ENCODE data around the gene NRG2.

NRG2 gene

DNA sequence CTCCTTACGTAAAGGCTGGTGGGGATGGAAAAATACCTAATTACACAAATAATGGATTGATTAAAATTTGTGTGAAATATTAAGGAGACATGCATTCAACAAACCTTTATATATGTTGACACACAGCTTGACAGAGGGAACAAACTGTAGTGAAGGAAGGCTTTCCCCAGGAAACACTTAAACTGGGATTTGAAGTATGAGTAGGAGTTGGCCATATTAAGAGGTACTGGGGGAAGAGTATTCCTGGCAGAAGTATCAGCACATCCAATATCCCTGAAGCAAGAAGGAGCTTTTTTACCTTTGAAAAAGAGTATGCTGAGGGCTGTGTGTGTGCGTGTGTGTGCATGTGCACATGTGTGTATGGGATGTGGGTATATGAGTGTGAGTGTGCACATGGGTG, 136.4 kb downstream of the NRG2 start:
- H2BK5ac ChIP-seq (ENCODE audit: low read length) = no peak overlapping the region
- DNase-seq = no peak
- no peak overlapping the region for H4K8ac ChIP-seq (ENCODE audit: low read depth, low read length)
- no peaks in the 10 kb centered on the region for H3K79me1 ChIP-seq (ENCODE audit: low read length)
- H2AK5ac ChIP-seq (ENCODE audit: low read length) = no peak overlapping the region
- no peak overlapping the region for H3K18ac ChIP-seq (ENCODE audit: low read length)
- H4K5ac ChIP-seq (ENCODE audit: low read length) = no peak overlapping the region
- H3K27ac ChIP-seq (ENCODE audit: low read depth, low read length) = no peak overlapping the region
- no peak overlapping the region for H3K56ac ChIP-seq (ENCODE audit: low read length)
- WGBS (ENCODE audit: extremely low coverage, insufficient coverage, low lambda C conversion rate) = no CpG with 5 or more reads among the region's 2 CpGs
- H3K4ac ChIP-seq (ENCODE audit: low read depth, low read length) = no peak overlapping the region
- no peaks in the 10 kb centered on the region for H3K79me2 ChIP-seq (ENCODE audit: control insufficient read depth, insufficient read depth, low read length)
- peaks cover 2% of the 10 kb centered on the region for H3K4me1 ChIP-seq (ENCODE audit: control insufficient read depth, low read depth, low read length)
- no peak overlapping the region for H3K4me2 ChIP-seq (ENCODE audit: low read length)
- H3K23ac ChIP-seq (ENCODE audit: low read length) = no peak overlapping the region
- no peak overlapping the region for H2BK120ac ChIP-seq (ENCODE audit: low read depth, low read length)
- no peak overlapping the region for H2BK15ac ChIP-seq (replicated peaks; ENCODE audit: low read depth)
- H3K9ac ChIP-seq (ENCODE audit: low read length) = no peak overlapping the region
- peaks cover 19% of the 10 kb centered on the region for H3K27me3 ChIP-seq (ENCODE audit: insufficient read depth, low read length, poor library complexity)
- no peaks in the 10 kb centered on the region for H3K36me3 ChIP-seq (ENCODE audit: control insufficient read depth, insufficient read depth, low read length)
- H3K4me3 ChIP-seq (ENCODE audit: low read length) = no peak overlapping the region

DNA sequence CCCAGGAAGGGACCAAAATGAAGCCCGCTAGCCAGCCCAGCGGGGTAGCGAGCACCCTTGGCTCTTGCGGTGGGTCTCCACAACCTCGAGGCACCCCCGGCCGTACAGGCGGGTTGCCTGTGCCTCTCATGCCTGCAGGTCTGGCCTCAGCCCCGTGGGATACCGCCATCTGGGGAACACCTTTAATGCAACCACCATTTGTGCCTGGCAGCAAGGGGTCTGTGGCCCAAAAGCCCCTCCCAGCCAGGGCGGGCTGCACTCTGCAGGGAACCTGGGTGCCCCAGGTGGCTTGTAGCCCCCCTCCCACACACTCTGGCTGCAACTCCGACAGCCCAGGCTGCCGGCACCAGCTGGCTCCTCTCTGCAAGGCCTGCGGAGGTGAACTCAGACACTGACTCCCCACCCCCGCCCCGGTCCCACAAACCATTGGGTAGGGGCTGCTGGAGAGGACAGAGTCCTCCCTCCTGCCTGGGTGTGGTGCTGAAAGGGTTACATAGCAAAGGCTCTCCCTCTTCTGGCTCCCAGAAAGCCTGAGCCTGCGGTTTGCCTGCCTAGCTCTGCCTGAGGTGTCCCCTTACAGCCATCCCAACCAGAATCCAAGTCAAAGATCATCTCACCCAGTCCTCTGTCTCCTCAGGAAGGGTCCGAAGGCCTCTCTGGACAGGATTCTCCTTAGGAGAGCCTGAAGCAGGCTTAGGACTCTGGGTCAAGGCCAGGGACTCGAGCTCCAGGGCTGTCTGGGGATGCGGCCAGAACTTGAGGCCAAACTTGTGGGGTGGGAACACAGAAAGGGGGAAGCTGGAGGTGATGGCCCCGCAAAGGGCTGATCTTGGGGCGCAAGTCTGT, 138.1 kb downstream of the NRG2 start:
- Histone ChIP-seq H2AK5ac (ENCODE audit: low read length) (no peak overlapping the region), H3K4me1 (ENCODE audit: control insufficient read depth, low read depth, low read length) (peaks cover 2% of the 10 kb centered on the region), H3K4ac (ENCODE audit: low read depth, low read length) (no peak overlapping the region), H4K8ac (ENCODE audit: low read depth, low read length) (no peak overlapping the region), H2BK5ac (ENCODE audit: low read length) (no peak overlapping the region), H3K56ac (ENCODE audit: low read length) (peak overlapping the region; percentile 71), H3K4me3 (ENCODE audit: low read length) (no peak overlapping the region), H3K79me1 (ENCODE audit: low read length) (no peaks in the 10 kb centered on the region), H3K79me2 (ENCODE audit: control insufficient read depth, insufficient read depth, low read length) (no peaks in the 10 kb centered on the region), H2BK120ac (ENCODE audit: low read depth, low read length) (no peak overlapping the region), H3K27ac (ENCODE audit: low read depth, low read length) (no peak overlapping the region), H2BK15ac (replicated peaks; ENCODE audit: low read depth) (no peak overlapping the region), H3K36me3 (ENCODE audit: control insufficient read depth, insufficient read depth, low read length) (no peaks in the 10 kb centered on the region), H4K5ac (ENCODE audit: low read length) (no peak overlapping the region), H3K27me3 (ENCODE audit: insufficient read depth, low read length, poor library complexity) (peaks cover 28% of the 10 kb centered on the region), H3K4me2 (ENCODE audit: low read length) (peak overlapping the region; percentile 52), H3K18ac (ENCODE audit: low read length) (no peak overlapping the region), H3K9ac (ENCODE audit: low read length) (peak overlapping the region; percentile 42), H3K23ac (ENCODE audit: low read length) (no peak overlapping the region)
- no CpG with 5 or more reads among the region's 22 CpGs for WGBS (ENCODE audit: extremely low coverage, insufficient coverage, low lambda C conversion rate)
- peak; percentile 75 for DNase-seq

DNA sequence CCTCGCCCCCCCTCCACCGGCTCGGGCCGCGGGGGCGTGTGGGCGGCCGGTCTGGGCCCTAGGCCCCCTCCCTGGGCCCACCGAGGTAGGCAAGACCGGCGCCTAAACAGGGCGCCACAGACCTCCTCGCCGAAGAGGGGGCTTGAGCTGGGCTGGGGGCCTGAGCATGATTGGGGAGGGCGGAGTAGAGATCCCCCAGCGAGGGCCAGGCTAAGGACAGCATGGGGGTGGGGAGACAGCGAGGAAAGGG, 138.6 kb downstream of the NRG2 start:
- no peak overlapping the region for H2BK15ac ChIP-seq (replicated peaks; ENCODE audit: low read depth)
- H3K36me3 ChIP-seq (ENCODE audit: control insufficient read depth, insufficient read depth, low read length) = no peaks in the 10 kb centered on the region
- H3K27ac ChIP-seq (ENCODE audit: low read depth, low read length) = no peak overlapping the region
- no peaks in the 10 kb centered on the region for H3K79me1 ChIP-seq (ENCODE audit: low read length)
- no CpG with 5 or more reads among the region's 17 CpGs for WGBS (ENCODE audit: extremely low coverage, insufficient coverage, low lambda C conversion rate)
- H3K56ac ChIP-seq (ENCODE audit: low read length) = peak overlapping the region; percentile 71
- H3K23ac ChIP-seq (ENCODE audit: low read length) = no peak overlapping the region
- H3K4me2 ChIP-seq (ENCODE audit: low read length) = peak overlapping the region; percentile 52
- H2BK120ac ChIP-seq (ENCODE audit: low read depth, low read length) = no peak overlapping the region
- H2BK5ac ChIP-seq (ENCODE audit: low read length) = no peak overlapping the region
- H4K8ac ChIP-seq (ENCODE audit: low read depth, low read length) = no peak overlapping the region
- H3K79me2 ChIP-seq (ENCODE audit: control insufficient read depth, insufficient read depth, low read length) = no peaks in the 10 kb centered on the region
- H3K4me1 ChIP-seq (ENCODE audit: control insufficient read depth, low read depth, low read length) = peaks cover 2% of the 10 kb centered on the region
- H3K4me3 ChIP-seq (ENCODE audit: low read length) = no peak overlapping the region
- H3K27me3 ChIP-seq (ENCODE audit: insufficient read depth, low read length, poor library complexity) = peaks cover 29% of the 10 kb centered on the region
- H3K18ac ChIP-seq (ENCODE audit: low read length) = no peak overlapping the region
- no peak overlapping the region for H2AK5ac ChIP-seq (ENCODE audit: low read length)
- H3K4ac ChIP-seq (ENCODE audit: low read depth, low read length) = no peak overlapping the region
- peak overlapping the region; percentile 42 for H3K9ac ChIP-seq (ENCODE audit: low read length)
- no peak for DNase-seq
- H4K5ac ChIP-seq (ENCODE audit: low read length) = no peak overlapping the region

DNA sequence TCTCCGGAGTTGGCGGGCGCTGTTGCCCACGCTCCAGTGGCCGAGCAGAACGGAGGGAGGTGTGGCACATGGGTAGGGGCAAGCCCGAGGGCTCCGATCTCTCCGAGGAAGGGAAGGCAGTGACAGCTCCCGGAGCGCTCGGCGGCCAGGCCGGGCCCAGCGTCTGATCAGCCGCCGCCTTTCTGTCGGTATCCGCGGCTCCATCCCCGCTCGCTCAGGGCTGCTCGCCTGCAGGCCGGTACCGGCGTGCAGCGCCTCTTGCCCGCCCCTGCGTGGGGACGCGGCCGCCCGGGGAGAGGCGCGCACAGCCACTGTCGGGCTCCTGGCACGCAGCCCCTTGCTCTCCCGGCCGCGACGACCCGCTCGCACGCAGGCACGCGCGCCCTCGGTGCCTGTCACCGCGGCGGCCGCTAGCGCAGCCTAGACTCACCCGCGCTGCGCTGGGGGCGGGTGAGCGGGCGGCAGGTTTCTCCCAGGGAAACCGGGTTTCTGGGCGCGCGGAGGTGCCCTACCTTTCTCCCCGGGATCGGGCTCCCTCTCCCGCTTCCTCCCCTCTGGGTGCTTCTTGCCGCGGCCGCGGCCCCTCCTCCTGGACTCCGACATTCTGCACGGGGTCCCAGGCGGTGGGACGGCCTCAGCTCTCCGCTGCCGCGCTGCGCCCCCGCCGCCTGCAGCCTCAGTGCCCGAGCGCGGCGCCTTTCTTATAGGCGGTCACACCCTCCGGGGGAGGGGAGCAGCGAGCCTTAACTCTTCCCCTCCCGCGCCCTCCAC, 139.1 kb downstream of the NRG2 start:
- Histone ChIP-seq H3K36me3 (ENCODE audit: control insufficient read depth, insufficient read depth, low read length) (no peaks in the 10 kb centered on the region), H2BK15ac (replicated peaks; ENCODE audit: low read depth) (no peak overlapping the region), H3K27me3 (ENCODE audit: insufficient read depth, low read length, poor library complexity) (peaks cover 29% of the 10 kb centered on the region), H3K27ac (ENCODE audit: low read depth, low read length) (no peak overlapping the region), H3K4me1 (ENCODE audit: control insufficient read depth, low read depth, low read length) (peaks cover 2% of the 10 kb centered on the region), H3K23ac (ENCODE audit: low read length) (no peak overlapping the region), H3K4me3 (ENCODE audit: low read length) (peak overlapping the region; percentile 6), H2AK5ac (ENCODE audit: low read length) (no peak overlapping the region), H2BK5ac (ENCODE audit: low read length) (no peak overlapping the region), H3K9ac (ENCODE audit: low read length) (peak overlapping the region; percentile 42), H3K18ac (ENCODE audit: low read length) (no peak overlapping the region), H4K8ac (ENCODE audit: low read depth, low read length) (no peak overlapping the region), H3K79me2 (ENCODE audit: control insufficient read depth, insufficient read depth, low read length) (no peaks in the 10 kb centered on the region), H2BK120ac (ENCODE audit: low read depth, low read length) (no peak overlapping the region), H4K5ac (ENCODE audit: low read length) (no peak overlapping the region), H3K4ac (ENCODE audit: low read depth, low read length) (no peak overlapping the region), H3K4me2 (ENCODE audit: low read length) (peak overlapping the region; percentile 52), H3K79me1 (ENCODE audit: low read length) (no peaks in the 10 kb centered on the region), H3K56ac (ENCODE audit: low read length) (peak overlapping the region; percentile 71)
- no CpG with 5 or more reads among the region's 89 CpGs for WGBS (ENCODE audit: extremely low coverage, insufficient coverage, low lambda C conversion rate)
- DNase-seq = peak; percentile 55

DNA sequence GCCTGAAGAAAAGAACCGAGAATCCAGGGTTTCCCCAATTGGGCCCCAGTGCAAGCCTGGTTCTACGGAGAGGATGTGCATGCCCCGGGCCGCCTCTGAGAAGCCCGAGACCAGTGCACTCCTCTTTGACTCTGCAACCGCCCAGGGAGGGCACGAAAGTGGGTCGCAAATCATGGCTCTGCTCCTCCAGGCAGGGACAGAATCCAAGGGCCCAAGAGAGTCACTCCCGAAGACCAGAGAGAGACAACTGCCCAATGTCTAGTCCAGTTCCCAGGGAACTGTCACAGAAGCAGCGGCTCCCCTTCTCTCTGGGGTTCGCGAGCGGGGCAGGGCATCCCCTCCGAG, 139.7 kb downstream of the NRG2 start:
- Histone ChIP-seq H3K27me3 (ENCODE audit: insufficient read depth, low read length, poor library complexity) (peaks cover 29% of the 10 kb centered on the region), H4K5ac (ENCODE audit: low read length) (no peak overlapping the region), H3K79me1 (ENCODE audit: low read length) (no peaks in the 10 kb centered on the region), H3K4me2 (ENCODE audit: low read length) (peak overlapping the region; percentile 52), H3K27ac (ENCODE audit: low read depth, low read length) (no peak overlapping the region), H4K8ac (ENCODE audit: low read depth, low read length) (no peak overlapping the region), H3K23ac (ENCODE audit: low read length) (no peak overlapping the region), H3K4me1 (ENCODE audit: control insufficient read depth, low read depth, low read length) (peaks cover 2% of the 10 kb centered on the region), H3K4ac (ENCODE audit: low read depth, low read length) (no peak overlapping the region), H2BK15ac (replicated peaks; ENCODE audit: low read depth) (no peak overlapping the region), H3K79me2 (ENCODE audit: control insufficient read depth, insufficient read depth, low read length) (no peaks in the 10 kb centered on the region), H3K36me3 (ENCODE audit: control insufficient read depth, insufficient read depth, low read length) (no peaks in the 10 kb centered on the region), H3K9ac (ENCODE audit: low read length) (peak overlapping the region; percentile 42), H2BK120ac (ENCODE audit: low read depth, low read length) (no peak overlapping the region), H3K18ac (ENCODE audit: low read length) (no peak overlapping the region), H2BK5ac (ENCODE audit: low read length) (no peak overlapping the region), H3K4me3 (ENCODE audit: low read length) (no peak overlapping the region), H2AK5ac (ENCODE audit: low read length) (no peak overlapping the region), H3K56ac (ENCODE audit: low read length) (peak overlapping the region; percentile 20)
- no peak for DNase-seq
- WGBS (ENCODE audit: extremely low coverage, insufficient coverage, low lambda C conversion rate) = no CpG with 5 or more reads among the region's 14 CpGs

Data from mesendoderm (in vitro differentiated cells).